Stimulated activated CD4-positive, alpha-beta T cell treated with anti-CD3 and anti-CD28 coated beads, Interleukin-4, amount 100 ng/mL, for 1 hour (primary cell): ENCODE data around the gene TYRO3.
"Not testable (repeated sequence)": the region's sequence is repeated elsewhere in the genome, so short reads cannot be mapped to it uniquely, and the experiment has no call there.

Experiments
- DNase-seq: peaks from one replicate; pipeline ENCODE4 v3.0.0-alpha.2; 2020

Gene TYRO3

GRCh38 chr15:41554915-41555314 is 4.1 kb upstream of the TYRO3 start:
- DNase-seq: no peak

- DNase-seq: no peak
Observed at GRCh38 chr15:41556677-41557076, 2.3 kb upstream of the TYRO3 start.

- DNase-seq: peak; percentile 73
Observed at GRCh38 chr15:41557673-41558399, 1.2 kb upstream of the TYRO3 start.

GRCh38 chr15:41559239-41559782 is 299 bp downstream of the TYRO3 start:
- DNase-seq: no peak

- DNase-seq: no peak
Observed at GRCh38 chr15:41560572-41560874, 1.5 kb downstream of the TYRO3 start.

GRCh38 chr15:41561104-41561776 is 2.2 kb downstream of the TYRO3 start:
- no peak for DNase-seq

- DNase-seq: no peak
Observed at GRCh38 chr15:41561777-41562145, 2.7 kb downstream of the TYRO3 start.

GRCh38 chr15:41562244-41562643 is 3.2 kb downstream of the TYRO3 start:
- DNase-seq: no peak

- no peak for DNase-seq
Observed at GRCh38 chr15:41562784-41563198, 3.8 kb downstream of the TYRO3 start.

- DNase-seq: no peak
Observed at GRCh38 chr15:41564286-41564959, 5.4 kb downstream of the TYRO3 start.

GRCh38 chr15:41564960-41565502 is 6.0 kb downstream of the TYRO3 start:
- DNase-seq: no peak

- DNase-seq: no peak
Observed at GRCh38 chr15:41565702-41566101, 6.7 kb downstream of the TYRO3 start.

- no peak for DNase-seq
Observed at GRCh38 chr15:41566121-41566885, 7.3 kb downstream of the TYRO3 start.

GRCh38 chr15:41567261-41567660 is 8.2 kb downstream of the TYRO3 start:
- no peak for DNase-seq

- no peak for DNase-seq
Observed at GRCh38 chr15:41567862-41568261, 8.8 kb downstream of the TYRO3 start.

GRCh38 chr15:41568350-41569017 is 9.5 kb downstream of the TYRO3 start:
- DNase-seq: no peak

- not testable (repeated sequence) for DNase-seq
Observed at GRCh38 chr15:41569232-41569631, 10.2 kb downstream of the TYRO3 start.

GRCh38 chr15:41570764-41571163 is 11.8 kb downstream of the TYRO3 start:
- no peak for DNase-seq

GRCh38 chr15:41571948-41572347 is 12.9 kb downstream of the TYRO3 start:
- no peak for DNase-seq

GRCh38 chr15:41572866-41573265 is 13.9 kb downstream of the TYRO3 start:
- DNase-seq: no peak

GRCh38 chr15:41573396-41573795 is 14.4 kb downstream of the TYRO3 start:
- no peak for DNase-seq

GRCh38 chr15:41574158-41574557 is 15.1 kb downstream of the TYRO3 start:
- no peak for DNase-seq
